ENCODE measurements around the gene OLIG3.

Gene OLIG3

DNA sequence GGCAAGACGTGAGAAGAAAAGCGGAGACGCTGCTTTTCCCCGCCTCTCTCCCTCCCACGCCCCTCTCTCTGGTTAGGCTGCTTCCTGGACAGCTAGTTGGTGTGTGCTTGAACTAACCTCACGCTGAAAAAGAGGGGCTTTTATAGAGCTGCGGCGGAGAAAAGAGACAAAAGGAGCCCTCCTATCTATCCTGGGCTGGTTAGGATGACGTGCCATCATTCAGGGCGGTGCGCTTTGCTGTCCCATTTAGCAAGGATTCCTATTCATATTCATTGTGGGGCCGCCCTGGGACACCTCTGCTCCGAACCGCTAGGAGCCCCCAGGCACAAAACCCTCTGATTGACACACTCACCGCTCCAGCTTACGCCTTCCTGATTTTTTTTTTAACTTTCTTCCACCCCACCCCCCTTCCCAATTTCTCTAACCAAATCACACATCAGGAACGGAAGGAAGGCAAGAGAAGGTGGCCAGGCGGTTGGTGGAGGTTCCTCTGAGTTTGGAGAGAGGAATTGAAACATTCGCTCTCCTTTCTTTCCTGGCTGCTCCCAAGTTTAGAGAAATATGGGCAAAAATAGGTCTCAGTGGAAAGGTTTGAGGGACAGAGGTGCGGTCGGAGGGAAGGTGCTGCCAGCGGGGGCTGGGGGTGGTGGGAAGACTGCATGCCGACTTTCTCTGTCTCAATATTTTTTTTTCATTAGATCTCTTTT is at the start of gene OLIG3:
OLIG3 (minus strand) TSS at position 114 of the 707 bp plus-strand sequence. CDS start 224 bp downstream, outside the sequence.
- no peak for DNase-seq (ENCODE audit: low read depth)

DNA sequence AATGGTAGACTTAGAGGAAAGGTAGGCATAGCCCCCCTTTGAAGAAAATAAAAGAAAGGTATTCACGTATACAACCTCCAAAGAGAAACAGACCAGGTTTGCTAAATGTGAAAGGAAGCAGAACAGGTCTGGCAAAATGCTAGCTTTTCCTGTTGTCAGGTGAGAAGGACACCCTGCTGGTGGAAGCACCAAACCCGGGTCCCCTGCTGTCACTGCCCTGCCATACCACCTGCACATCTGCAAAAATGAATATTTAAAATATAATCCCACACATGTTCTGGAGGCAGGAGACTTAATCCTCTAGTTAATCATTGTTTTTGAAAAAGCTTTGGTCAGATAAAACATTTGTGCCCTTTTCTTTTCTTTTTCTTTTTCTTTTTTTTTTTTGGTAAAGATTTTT is 48.9 kb upstream of the OLIG3 start:
- DNase-seq (ENCODE audit: low read depth): no peak

DNA sequence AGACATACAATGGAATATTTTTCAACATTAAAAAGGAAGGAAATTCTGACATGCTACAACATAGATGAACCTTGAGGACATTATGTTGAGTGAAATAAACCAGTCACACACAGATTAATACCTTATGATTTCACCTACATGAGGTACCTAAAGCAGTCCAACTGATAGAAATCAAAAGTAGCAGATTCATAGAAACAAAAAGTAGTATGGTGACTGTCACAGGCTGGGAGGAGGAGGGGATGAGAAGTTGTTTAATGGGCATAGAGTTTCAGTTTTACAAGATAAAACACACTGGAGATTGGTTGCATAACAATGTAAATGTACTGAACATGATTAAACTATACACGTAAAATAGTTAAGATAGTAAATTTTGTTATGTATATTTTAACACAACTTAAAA is 48.5 kb upstream of the OLIG3 start:
- no peak for DNase-seq (ENCODE audit: low read depth)

DNA sequence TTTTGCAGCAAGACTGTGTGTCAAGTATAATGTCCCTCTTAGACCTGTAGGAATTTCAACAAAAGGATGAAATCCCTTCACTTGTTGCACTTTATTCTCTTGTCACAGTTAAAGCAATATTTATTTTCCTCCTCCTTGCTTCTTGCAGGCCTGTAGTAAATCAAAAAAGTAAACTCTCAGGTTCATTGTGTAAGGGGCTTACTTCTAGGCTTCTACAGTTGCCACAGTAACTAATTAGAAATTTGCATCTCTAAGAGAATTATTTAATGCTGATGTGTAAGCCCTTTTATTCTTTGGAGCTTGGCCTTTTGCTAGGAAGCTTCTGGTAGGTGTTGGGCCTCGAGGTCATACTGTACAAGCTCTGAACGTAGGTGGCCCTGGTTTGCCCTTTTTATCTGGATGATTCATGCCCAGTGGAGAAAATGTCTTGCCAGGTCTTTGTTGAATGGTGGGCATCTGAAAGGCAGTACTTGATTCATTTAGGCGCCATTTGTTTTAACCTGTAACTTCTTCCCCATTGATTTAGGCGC is 47.4 kb upstream of the OLIG3 start:
- DNase-seq (ENCODE audit: low read depth): no peak

DNA sequence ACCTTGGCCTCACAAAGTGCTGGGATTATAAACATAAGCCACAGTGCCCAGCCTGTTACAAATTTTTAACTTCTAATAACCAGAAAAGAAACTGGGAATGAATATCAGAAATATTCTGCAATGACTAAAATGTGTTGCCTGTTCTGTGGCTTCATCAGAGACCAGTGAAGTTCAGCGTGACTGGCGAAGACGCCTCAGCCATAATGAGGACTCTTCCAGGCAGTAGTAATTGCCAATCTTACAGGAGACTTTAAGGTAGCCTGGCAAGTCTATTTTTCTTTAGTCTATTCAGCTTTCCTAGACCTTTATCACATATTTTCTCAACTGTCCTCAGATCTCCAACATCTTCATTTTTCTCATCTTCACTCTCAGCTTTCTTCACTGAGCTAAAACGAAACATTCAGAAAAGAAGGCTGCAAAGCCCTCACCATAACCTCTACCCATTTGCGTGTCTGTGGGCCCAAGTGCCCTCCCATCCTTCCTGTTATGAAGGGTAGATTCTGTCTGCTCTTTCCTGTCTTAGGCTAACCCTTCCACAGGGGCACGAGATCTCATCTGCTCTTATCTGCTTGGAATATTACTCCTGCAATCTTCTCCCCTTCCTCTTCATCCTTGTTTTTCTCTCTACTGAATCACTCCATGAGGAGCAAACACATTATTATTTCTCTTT is 42.0 kb upstream of the OLIG3 start:
- DNase-seq (ENCODE audit: low read depth): no peak

DNA sequence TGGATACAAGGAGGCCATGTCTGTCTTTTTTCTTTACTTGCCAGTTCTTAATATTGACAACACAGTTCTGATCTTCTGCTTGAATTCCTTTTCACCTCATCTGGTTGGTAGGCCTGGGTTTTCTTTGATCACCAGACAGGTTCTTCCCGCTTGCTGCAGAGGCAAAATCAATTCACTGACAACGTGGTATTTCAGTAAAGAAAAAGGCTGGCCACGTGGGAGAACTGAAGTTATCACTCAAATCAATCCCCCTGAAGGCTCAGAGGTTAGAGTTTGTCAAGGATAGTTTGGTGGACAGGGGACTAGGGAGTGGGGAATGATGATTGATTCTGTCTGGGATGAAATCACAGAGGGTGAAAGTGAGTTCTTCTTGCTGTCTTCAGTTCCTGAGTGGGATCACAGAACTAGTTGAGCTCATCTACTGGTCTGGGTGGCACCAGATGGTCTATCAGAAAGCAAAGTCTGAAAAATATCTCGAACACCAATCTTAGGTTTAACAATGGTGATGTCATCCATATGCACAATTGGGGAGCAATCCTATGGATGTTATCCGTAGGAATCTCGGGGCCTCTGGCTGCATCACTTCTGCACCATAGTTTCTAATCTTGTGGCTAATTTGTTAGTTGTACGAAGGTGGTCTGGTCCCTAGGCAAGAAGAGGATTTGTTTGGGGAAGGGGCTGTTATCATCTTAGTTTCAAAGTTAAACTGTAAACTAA is 37.3 kb upstream of the OLIG3 start:
- no peak for DNase-seq (ENCODE audit: low read depth)

DNA sequence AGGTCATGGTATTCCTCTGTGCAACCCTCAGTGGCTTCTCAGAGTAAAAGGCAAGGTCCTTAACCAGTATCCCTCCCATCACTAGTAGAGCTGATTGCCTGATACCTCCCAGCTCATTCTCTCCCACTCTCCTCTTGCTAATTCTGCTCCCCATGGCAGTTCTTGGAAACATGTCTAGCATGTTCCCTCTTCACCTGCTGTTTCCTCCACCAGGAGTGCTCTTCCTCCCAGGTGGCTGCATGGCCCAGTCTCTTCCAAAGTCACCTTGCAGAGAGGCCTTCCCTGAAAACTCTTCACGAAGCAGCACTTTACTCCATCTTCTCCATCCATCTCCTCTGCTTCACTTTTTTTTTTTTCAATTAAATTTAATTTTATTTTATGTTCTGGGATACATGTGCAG is 36.2 kb upstream of the OLIG3 start:
- no peak for DNase-seq (ENCODE audit: low read depth)

DNA sequence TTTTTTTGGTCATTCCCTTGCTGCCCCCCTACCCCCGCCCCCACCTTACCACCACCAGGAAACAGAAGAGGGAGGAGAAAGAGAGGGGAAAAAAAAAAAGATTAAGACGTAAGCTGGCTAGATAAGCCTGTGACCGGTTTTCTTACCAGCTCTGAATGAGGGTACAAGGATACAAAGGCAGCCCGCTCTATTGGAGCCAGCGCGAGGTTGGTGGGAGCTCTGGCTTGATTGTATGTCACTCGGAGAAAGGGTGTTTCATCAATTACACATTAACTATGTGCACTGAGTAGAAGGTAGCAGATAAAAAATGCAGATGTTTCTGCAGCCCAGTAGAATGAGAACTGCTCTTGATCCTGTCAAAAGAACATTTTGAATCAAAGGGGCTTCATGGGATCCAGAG is 28.6 kb upstream of the OLIG3 start:
- no peak for DNase-seq (ENCODE audit: low read depth)

DNA sequence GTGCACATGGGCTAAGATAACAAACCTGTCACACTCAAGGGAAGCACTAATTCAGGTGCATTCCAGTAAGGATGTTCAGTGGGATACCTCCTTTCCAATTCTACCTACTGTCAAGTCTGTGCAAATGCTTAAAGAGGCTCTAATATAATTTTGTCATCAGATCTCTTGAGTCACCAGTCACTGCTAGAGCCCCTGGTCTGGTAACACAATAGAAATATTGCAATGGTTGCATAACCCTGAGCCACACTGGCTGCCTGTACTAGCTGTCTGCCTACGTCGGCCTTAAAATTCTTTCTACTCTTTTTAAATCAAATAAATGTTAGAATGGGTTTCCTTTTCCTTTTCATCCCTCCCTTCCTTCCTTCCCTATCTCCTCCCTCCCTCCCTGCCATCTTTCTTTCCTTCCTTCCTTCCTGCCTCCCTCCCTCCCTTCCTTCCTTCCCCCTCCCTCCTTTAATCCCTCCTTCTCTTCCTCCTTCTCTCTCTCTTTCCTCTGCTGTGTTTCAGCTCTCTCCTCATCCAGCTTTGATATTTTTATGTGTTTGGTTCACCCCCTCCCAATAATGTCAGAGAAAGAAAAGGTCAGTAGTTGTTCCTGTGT is 28.1 kb upstream of the OLIG3 start:
- DNase-seq (ENCODE audit: low read depth): no peak

DNA sequence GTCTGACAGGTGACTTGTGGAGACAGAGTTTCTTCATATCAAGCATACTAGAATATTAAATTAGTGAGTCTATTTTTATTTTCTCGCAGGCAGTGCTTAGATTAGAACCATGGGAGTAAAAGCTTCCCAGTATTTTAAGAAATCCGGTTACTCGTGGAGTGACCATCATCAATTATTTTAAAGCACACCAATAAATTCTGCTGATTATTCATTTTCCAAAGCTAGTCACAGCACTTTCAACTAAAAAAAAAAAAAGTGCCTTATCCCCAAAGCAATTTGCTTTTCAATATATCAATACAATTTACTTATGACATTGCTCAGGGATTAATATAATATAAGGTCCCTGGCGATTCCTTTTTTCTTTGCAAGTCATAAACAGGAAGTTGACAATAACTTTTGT is 26.3 kb upstream of the OLIG3 start:
- DNase-seq (ENCODE audit: low read depth): no peak

DNA sequence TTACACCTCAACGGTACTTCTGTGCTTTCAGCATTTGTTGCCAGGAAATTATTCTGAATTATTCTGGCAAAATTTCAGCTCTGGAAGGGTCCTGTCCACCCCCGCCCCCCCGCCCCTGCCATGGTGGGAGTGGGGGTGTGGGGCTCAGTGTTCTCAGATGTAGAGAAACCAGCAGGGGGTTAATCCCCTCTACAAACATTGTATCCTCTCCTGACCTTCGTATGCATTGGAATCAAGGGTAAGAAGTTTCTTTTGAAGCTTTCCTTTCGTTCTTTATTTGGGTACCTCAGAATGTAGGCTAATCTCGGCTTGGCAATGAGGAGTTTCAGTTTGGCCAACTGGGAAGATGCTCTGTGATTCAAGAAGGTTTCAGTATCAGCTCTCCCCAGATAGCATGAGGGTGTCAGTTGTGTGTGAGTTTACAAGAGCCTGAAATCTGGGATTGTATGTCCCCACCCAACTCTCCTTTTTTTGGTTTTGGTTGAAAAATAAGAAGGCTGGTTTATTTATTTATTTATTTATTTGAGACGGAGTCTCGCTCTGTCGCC is 25.5 kb upstream of the OLIG3 start:
- no peak for DNase-seq (ENCODE audit: low read depth)

DNA sequence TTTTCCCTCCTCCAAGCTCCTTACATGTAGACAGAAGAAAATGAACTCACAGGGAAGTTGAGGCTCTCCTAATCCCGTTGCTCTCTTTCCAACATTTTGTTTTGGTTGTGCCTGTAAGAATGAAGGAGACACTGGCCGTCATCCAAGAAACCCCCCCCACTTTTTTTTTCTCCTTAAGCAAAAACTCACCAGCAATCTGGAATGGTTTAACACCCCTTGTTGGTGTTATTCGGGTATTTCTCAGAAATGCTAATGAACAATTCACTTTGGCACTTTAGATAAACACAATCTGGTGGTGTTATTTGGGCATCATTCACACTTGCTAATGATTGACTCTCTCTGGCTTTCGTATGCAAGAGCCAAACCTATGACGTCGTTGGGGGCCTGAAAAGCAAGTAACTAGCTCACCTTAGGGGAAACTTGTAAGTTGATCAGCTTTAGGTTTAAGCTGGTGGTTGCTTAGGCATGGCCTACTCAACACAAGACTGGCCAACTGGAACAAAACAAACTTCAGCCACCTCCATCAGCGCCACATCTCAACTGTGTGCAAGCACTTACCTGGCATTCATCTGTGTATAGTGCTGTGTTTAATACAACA is 24.3 kb upstream of the OLIG3 start:
- no peak for DNase-seq (ENCODE audit: low read depth)

DNA sequence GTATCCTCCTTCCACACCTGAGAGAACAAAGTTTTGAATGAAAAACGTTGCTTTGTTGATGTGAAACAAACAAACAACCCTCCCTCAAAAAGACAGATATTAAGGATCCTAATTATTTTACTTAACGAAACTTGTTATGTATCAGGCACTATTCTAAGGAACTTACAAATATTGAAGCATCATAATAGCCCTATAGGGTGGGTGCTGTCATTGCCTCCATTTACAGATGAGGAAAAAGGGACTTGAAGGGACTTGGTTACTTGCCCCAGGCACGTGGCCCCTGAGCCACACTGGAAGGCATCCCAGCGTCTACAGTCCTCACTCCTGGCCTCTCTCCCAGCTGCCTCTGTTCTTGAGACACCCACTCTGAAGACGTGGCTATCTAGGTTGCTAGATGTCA is 20.2 kb upstream of the OLIG3 start:
- no peak for DNase-seq (ENCODE audit: low read depth)

DNA sequence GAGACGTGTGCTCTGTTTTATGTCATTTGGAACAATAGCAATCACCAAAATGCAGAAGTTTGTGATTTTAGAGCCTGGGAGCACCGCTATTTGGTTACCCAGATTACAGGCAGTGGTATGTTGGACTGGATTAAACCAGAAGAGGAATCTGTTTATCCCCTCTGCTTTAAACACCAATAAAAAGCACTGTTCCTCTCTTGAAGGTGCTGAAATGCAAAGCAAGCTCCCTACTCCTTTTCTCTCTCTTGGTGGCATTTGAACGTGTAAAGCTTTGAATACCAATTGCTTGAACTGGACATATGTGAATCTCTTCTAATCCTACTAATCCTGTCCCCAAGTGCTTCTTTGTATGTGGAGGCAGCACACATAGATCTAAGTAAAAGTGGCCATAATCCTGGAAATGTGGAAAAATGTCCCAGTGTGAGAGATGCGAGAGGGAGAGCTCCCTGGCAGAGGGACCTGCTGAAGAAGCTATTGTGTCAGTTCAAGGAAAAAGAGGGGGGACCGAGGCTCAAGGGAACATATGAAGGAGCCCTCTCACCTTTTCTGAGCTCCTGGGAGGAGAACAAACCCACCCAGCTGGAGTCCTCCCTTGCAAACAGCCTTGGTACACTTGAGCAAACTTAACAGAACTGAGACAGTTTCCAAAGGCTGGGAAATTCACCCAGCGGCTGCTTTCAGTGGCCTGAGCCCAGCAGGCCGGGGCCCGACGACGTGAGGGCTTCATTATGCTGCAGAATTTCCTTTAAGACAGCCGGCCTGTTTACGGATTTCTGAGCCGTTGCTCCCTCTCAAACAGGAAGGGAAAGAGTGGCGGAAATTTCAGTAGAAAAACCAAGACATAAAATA is 18.8 kb upstream of the OLIG3 start:
- DNase-seq (ENCODE audit: low read depth): no peak

DNA sequence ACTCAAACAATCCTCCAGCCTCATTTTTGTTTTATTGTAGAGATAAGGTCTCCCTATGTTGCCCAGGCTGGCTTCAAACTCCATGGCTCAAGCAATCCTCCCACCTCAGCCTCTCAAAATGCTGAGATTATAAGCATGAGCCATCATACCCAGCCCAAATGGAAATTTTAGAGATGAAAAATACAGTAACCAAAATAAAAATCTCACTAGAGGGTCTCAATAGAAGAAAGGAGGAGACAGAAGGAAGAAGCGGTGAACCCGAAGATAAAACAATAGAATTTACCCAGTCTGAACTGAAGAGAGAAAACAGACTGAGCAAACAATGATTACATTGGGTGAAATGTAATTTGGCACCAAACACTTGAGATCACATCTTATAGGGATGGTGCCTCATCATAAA is 16.7 kb upstream of the OLIG3 start:
- no peak for DNase-seq (ENCODE audit: low read depth)

DNA sequence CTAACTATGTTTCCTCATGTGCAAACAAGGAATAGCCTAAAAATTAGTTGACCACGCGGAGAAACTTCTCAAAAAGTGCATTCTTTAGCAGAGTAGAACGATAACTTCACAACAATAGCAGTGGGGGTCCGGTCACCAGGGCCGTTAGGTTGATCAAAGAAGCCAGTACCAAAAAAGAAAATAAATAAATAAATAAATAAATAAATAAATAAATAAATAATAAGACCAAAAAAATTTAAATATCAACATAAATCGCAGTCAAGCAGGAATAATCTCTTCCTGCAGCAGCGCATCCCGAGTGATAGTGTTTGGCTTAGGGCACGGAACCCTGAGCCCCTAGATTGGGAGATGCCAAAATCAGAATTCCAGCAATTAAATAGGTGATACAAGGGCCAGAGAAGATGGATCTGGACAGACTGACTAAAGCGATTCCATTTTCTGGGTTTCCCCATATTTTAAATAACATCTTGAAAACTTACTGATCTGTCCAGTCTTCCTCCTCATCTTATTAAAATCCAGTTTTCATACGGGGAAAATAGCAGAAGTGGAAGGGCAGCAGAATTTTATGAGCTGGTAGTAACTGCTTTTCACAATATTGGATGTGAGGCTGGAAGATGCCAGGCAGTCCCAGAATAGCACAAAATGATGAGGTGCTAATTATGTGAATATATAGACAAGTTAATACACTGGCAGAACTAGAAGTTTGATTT is 4.4 kb upstream of the OLIG3 start:
- no peak for DNase-seq (ENCODE audit: low read depth)

DNA sequence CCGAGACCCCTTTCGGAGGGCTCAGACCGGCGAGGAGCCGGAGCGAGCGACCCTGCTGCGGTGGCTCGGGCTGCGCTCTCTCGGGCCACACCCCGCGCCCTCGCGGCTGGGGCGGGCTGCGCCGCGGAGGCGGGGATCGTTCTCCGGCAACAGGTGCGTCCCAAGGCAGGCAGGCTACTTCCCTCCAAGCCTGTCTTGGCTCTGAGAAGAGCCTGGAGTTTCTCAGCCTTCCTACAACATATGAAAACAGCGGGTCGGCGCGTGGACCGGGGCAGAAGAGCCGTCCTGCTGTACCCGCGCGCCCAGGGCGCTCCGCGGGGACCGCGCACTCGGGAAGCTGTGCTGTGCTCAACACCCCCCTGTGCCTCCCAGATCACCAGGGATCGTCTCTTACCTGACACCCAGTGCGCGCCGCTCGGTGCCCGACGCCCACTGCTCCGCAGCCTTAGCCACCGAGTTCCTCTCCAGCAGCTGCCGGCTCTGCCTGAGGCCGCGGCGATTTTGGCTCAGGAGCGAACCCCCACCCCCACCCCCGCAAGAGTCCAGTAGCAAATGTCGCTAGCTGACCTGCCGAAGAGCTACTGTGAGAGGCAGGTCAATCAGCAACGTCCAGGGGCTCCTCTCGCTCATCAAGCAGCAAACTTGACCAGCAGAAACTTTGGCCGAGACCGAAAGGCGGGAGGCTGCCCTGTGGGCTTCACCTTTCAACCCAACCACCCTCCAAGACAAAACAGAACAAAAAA is 3.7 kb upstream of the OLIG3 start:
- no peak for DNase-seq (ENCODE audit: low read depth)

DNA sequence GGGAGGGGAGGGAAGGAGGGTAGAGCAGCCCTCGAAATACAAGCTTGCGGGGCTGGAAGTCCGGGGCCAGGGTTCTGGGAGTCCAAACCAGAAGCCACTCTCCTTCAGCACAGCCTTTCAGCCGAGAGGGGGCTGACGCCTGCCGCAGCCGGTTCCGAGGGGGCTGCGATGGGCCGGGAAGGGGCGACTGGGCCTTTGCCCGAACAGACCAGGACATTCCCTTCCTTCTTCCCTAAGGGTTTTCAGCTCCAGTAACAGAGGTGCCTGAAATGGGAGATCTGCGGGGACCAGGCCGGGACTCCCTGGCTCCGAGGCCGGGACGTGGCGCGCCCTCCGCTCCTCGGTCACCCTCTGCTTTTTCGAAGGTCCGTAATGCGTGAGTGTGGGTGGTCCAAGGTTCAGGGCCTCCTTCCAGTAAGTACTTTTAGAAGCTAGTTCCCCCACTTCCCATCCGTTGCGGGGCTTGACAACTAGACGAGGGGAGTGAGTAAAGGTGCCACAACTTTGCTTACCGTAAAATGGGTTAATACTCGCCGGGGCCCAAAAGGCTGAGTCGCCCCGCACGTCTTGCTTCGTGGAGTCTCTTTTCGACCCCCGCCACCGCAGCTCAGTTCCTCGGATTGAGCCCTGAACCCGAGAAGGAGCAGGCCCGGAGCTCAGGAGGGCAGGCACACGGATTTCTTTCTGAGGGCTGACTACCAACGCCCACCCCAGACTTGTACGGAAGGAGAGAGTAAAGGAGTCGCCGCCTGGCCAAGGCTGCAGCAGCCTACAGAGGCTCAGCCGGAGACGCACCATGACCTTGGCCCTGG is 2.9 kb upstream of the OLIG3 start:
- DNase-seq (ENCODE audit: low read depth): no peak

DNA sequence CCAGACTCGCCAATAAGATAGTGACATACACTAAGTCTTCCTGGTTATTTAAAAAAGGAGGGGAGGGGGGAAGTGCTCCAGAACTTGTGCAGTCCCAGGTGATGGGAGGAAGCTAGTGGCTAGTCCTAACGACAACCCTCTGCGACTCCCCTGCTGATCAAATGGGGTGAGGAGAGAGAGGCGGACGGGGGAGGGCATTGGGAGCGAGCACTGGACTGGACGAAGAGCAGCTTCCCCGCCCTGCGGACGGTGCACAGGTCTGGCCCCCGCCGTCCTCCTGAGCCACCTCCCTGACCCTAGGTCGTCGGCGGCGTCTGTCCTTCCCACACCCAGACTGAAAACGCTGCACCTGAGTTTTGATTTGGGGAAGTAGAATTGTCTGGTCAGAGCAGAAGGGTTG is 2.2 kb upstream of the OLIG3 start:
- DNase-seq (ENCODE audit: low read depth): no peak

Data from activated T-cell treated with anti-CD3 and anti-CD28 coated beads for 1 hour (primary cell).